MM.1S (cell line): ENCODE results near the gene OBP2B.

Source experiments
- CTCF ChIP-seq: fragments of 300-600 bp; sonication (generic); IDR thresholded peaks from 2 replicates; pipeline ENCODE4 v1.5.1; 2016; ENCODE audit warnings: antibody characterized with exemption, low read length, mixed read lengths
- EZH2 ChIP-seq: fragments of 300-600 bp; sonication (generic); optimal IDR thresholded peaks from 2 replicates; pipeline ENCODE3; 2017; ENCODE audit warnings: low read depth, mild to moderate bottlenecking, antibody characterized with exemption, low read length, mixed read lengths

GRCh38 chr9:133186736-133187135 is 22.3 kb downstream of the OBP2B start:
- TF ChIP-seq CTCF, result no peak
- TF ChIP-seq EZH2, result no peak
